HCT116 (cell line): ENCODE results near the gene TOP1.

ENCODE experiments used
- CEBPB ChIP-seq: IDR thresholded peaks from 2 replicates; pipeline ENCODE4 v1.6.1; 2012; ENCODE audit warnings: low read depth
- EZH2 ChIP-seq: fragments of 200-600 bp; sonication (generic); IDR thresholded peaks from 2 replicates; pipeline ENCODE4 v1.6.1; 2017; ENCODE audit warnings: antibody characterized with exemption, mixed run types
- EZH2phosphoT487 ChIP-seq: fragments of 200-600 bp; IDR thresholded peaks from 2 replicates; pipeline ENCODE4 v1.6.1; 2018; ENCODE audit warnings: antibody characterized with exemption, borderline replicate concordance
- POLR2A ChIP-seq: IDR thresholded peaks from 2 replicates; pipeline ENCODE4 v1.7.0; 2011; ENCODE audit warnings: borderline replicate concordance; ENCODE audit not compliant: insufficient read depth, insufficient read length; ENCODE audit errors: extremely low read depth
- POLR2AphosphoS5 ChIP-seq: IDR thresholded peaks from 2 replicates; pipeline ENCODE4 v1.6.1; 2011; ENCODE audit warnings: mild to moderate bottlenecking, low read depth, low read length, moderate library complexity
- RAD21 ChIP-seq: IDR thresholded peaks from 2 replicates; pipeline ENCODE4 v1.6.1; 2012; ENCODE audit warnings: low read depth, mild to moderate bottlenecking
- YY1 ChIP-seq: IDR thresholded peaks from 2 replicates; pipeline ENCODE4 v1.6.1; 2011; ENCODE audit warnings: low read length, low read depth, moderate library complexity, mild to moderate bottlenecking; ENCODE audit not compliant: insufficient replicate concordance; ENCODE audit errors: extremely low read depth
- TF ChIP-seq, protein P1 (sequence below), 3 experiments: fragments of 200-600 bp in 1 of 3; sonication (generic) in 1 of 3; IDR thresholded peaks in 2 of 3; conservative IDR thresholded peaks in 1 of 3; 2 replicates each; pipeline ENCODE4 v1.5.1; 2012 to 2017; ENCODE audit warnings: low read depth in 2 of 3, low read length in 2 of 3, antibody characterized with exemption in 1 of 3, borderline replicate concordance in 1 of 3, control low read depth in 1 of 3, mild to moderate bottlenecking in 1 of 3, mixed read lengths in 1 of 3, mixed run types in 1 of 3, moderate library complexity in 1 of 3; ENCODE audit not compliant: insufficient read depth in 1 of 3
- TF ChIP-seq, protein P2 (sequence below): IDR thresholded peaks from 2 replicates; pipeline ENCODE4 v1.6.1; 2012

- TF ChIP-seq POLR2A (no peak), YY1 (no peak), EZH2phosphoT487 (no peak), POLR2AphosphoS5 (no peak), RAD21 (no peak), EZH2 (no peak), CEBPB (no peak)
- TF ChIP-seq, protein P1, sequence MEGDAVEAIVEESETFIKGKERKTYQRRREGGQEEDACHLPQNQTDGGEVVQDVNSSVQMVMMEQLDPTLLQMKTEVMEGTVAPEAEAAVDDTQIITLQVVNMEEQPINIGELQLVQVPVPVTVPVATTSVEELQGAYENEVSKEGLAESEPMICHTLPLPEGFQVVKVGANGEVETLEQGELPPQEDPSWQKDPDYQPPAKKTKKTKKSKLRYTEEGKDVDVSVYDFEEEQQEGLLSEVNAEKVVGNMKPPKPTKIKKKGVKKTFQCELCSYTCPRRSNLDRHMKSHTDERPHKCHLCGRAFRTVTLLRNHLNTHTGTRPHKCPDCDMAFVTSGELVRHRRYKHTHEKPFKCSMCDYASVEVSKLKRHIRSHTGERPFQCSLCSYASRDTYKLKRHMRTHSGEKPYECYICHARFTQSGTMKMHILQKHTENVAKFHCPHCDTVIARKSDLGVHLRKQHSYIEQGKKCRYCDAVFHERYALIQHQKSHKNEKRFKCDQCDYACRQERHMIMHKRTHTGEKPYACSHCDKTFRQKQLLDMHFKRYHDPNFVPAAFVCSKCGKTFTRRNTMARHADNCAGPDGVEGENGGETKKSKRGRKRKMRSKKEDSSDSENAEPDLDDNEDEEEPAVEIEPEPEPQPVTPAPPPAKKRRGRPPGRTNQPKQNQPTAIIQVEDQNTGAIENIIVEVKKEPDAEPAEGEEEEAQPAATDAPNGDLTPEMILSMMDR (IDR thresholded peaks at IDR 0.05 in 2 of 3, conservative IDR thresholded peaks at IDR 0.05 in 1 of 3; ENCODE audit: borderline replicate concordance in 1 of 3, insufficient read depth in 1 of 3, low read depth in 2 of 3, low read length in 2 of 3), result no peak
- TF ChIP-seq, protein P2, sequence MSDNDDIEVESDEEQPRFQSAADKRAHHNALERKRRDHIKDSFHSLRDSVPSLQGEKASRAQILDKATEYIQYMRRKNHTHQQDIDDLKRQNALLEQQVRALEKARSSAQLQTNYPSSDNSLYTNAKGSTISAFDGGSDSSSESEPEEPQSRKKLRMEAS, result no peak
These were observed 138.5 kb downstream of the TOP1 start for GRCh38 chr20:41167118-41167470.
